DMS114 treated with DMSO at 0.1 percent for 48 hours (cell line): ENCODE measurements around the gene TKT.

Experiments used
- DNase-seq: peaks from one replicate; lab custom pipeline; 2025; ENCODE audit not compliant: unreplicated experiment; lab: John Stamatoyannopoulos, UW

Gene TKT

GRCh38 chr3:53226142-53226840, 29.5 kb downstream of the TKT start:
- no peak for DNase-seq

GRCh38 chr3:53225651-53226050, 30.2 kb downstream of the TKT start:
- DNase-seq: no peak

- no peak for DNase-seq
Measured at GRCh38 chr3:53225181-53225580, 30.6 kb downstream of the TKT start.

GRCh38 chr3:53224536-53224935, 31.3 kb downstream of the TKT start:
- no peak for DNase-seq

GRCh38 chr3:53224026-53224425, 31.8 kb downstream of the TKT start:
- no peak for DNase-seq

- DNase-seq: no peak
Measured at GRCh38 chr3:53223541-53223966, 32.3 kb downstream of the TKT start.

- no peak for DNase-seq
Measured at GRCh38 chr3:53223025-53223424, 32.8 kb downstream of the TKT start.

GRCh38 chr3:53222183-53222901, 33.5 kb downstream of the TKT start:
- no peak for DNase-seq

- DNase-seq: no peak
Measured at GRCh38 chr3:53221827-53222182, 34.0 kb downstream of the TKT start.

- DNase-seq: no peak
Measured at GRCh38 chr3:53221345-53221744, 34.5 kb downstream of the TKT start.

- peak; percentile 39 for DNase-seq
Measured at GRCh38 chr3:53219895-53220483, 35.8 kb downstream of the TKT start.

GRCh38 chr3:53218131-53218530, 37.7 kb downstream of the TKT start:
- DNase-seq: no peak

- no peak for DNase-seq
Measured at GRCh38 chr3:53217175-53217574, 38.6 kb downstream of the TKT start.

GRCh38 chr3:53216723-53217122, 39.1 kb downstream of the TKT start:
- no peak for DNase-seq

GRCh38 chr3:53215816-53216215, 40.0 kb downstream of the TKT start:
- DNase-seq: no peak

- DNase-seq: no peak
Measured at GRCh38 chr3:53213276-53213675, 42.5 kb downstream of the TKT start.

GRCh38 chr3:53211706-53212702, 43.8 kb downstream of the TKT start:
- DNase-seq: no peak

- no peak for DNase-seq
Measured at GRCh38 chr3:53202331-53203015, 53.3 kb downstream of the TKT start.

- DNase-seq: no peak
Measured at GRCh38 chr3:53200501-53201498, 55.0 kb downstream of the TKT start.
